Esophagus mucosa (tissue), 1 donor: ENCODE measurements around the gene TYR. TPM values are rescaled to one million over a fixed set of nuclear protein-coding genes. Genes with fewer than 3 reads are reported as not detected.

Experiments
- total RNA-seq: library from RNA; stranded (reverse); gene quantifications from one replicate; pipeline ENCODE4 v1.2.4, GENCODE V29; 2023
- donor health status: DM: yes; HTN: yes; CAD: no.

TYR gene
- total RNA-seq, 1 donor from 2014 or later = not detected

Other genes starting within 250 kb of the TYR start
- gene GRM5, start 111.9 kb upstream of the TYR start, total RNA-seq = not detected